Uterus (tissue), 4 donors: Measurements from ENCODE around the gene ZBTB8A. TPM values are rescaled to one million over a fixed set of nuclear protein-coding genes. Genes with fewer than 3 reads are reported as not detected.

Experiments used
- DNase-seq, 2 donors: peaks; one replicate each; pipeline ENCODE4 v3.0.0-alpha.2; 2019 to 2020
- H3K27ac ChIP-seq, 2 donors: fragments of 200-600 bp; sonication (generic); 1 replicate in 1 of 2; 2 replicates in 1 of 2; pipeline ENCODE4 v1.5.1; 2016 to 2018
- H3K27me3 ChIP-seq, 2 donors: fragments of 200-600 bp; sonication (generic); one replicate each; pipeline ENCODE4 v1.5.1; 2018 to 2019; ENCODE audit warnings: control low read depth in 1 of 2
- H3K36me3 ChIP-seq, 2 donors: fragments of 200-600 bp; sonication (generic); one replicate each; pipeline ENCODE4 v1.5.1; 2019; ENCODE audit warnings: control low read depth in 1 of 2
- H3K4me1 ChIP-seq, 2 donors: fragments of 200-600 bp; sonication (generic); one replicate each; pipeline ENCODE4 v1.5.1; 2018 to 2019; ENCODE audit warnings: control low read depth in 1 of 2
- H3K4me3 ChIP-seq, 2 donors: fragments of 200-600 bp; sonication (generic); 1 replicate in 1 of 2; 2 replicates in 1 of 2; pipeline ENCODE4 v1.5.1; 2018 to 2019; ENCODE audit warnings: mild to moderate bottlenecking in 1 of 2
- H3K9me3 ChIP-seq, 2 donors: fragments of 200-600 bp; sonication (generic); one replicate each; pipeline ENCODE4 v1.5.1; 2019; ENCODE audit warnings: control low read depth in 1 of 2
- POLR2A ChIP-seq, 2 donors: fragments of 450-650 bp; IDR thresholded peaks; one replicate each; pipeline ENCODE4 v1.6.1; 2016; ENCODE audit warnings: antibody characterized with exemption in 2 of 2, mild to moderate bottlenecking in 1 of 2, moderate library complexity in 1 of 2
- intact Hi-C: fragments of 100-400 bp; cut with DNase I; formaldehyde crosslinking; loops from one replicate; pipeline ENCODE4 v1.15.1; 2023; ENCODE audit warnings: low total_unique reads
- total RNA-seq, 4 donors: library from RNA; depleted of rRNA in 3 of 4; stranded (reverse); fragments of >200 nt in 3 of 4; gene quantifications; one replicate each; pipeline versions ENCODE4 v1.1.0 to v1.2.4, GENCODE V29; 2014 to 2023
- TF ChIP-seq, protein P1 (sequence below), 4 experiments: fragments of 200-600 bp in 2 of 4; fragments of 450-650 bp in 2 of 4; sonication (generic) in 2 of 4; IDR thresholded peaks; one replicate each; pipeline ENCODE4 v1.5.1; 2016 to 2019; ENCODE audit warnings: antibody characterized with exemption in 4 of 4, mild to moderate bottlenecking in 2 of 4, moderate library complexity in 1 of 4
- donor health status: DM: yes; HTN: yes; CAD: no.

ZBTB8A gene
- total RNA-seq, 4 donors from 2014 or later = 4.1 to 42.2 (median 17.2) TPM

DNA sequence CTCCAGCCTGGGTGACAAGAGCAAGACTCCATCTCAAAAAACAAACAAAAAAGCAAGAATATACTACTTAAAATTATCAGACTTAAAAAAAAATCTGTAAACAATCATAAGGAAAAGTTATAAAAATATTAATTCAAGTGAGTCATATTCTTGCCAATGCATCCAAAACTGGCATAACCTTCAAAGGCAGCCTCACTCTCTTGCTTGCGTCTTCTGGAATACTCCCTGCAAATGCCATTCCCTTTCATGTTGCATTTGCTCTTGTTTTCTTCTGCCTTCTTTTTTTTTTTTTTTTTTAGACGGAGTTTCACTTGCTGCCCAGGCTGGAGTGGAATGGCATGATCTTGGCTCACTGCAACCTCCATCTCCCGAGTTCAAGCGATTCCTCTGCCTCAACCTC is 32.2 kb upstream of the ZBTB8A start:
- H3K9me3 ChIP-seq = no peaks in the 10 kb centered on the region
- no peak for TF ChIP-seq POLR2A (IDR thresholded peaks at IDR 0.05)
- TF ChIP-seq, protein P1, sequence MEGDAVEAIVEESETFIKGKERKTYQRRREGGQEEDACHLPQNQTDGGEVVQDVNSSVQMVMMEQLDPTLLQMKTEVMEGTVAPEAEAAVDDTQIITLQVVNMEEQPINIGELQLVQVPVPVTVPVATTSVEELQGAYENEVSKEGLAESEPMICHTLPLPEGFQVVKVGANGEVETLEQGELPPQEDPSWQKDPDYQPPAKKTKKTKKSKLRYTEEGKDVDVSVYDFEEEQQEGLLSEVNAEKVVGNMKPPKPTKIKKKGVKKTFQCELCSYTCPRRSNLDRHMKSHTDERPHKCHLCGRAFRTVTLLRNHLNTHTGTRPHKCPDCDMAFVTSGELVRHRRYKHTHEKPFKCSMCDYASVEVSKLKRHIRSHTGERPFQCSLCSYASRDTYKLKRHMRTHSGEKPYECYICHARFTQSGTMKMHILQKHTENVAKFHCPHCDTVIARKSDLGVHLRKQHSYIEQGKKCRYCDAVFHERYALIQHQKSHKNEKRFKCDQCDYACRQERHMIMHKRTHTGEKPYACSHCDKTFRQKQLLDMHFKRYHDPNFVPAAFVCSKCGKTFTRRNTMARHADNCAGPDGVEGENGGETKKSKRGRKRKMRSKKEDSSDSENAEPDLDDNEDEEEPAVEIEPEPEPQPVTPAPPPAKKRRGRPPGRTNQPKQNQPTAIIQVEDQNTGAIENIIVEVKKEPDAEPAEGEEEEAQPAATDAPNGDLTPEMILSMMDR (IDR thresholded peaks at IDR 0.05) = no peak
- no peaks in the 10 kb centered on the region for H3K36me3 ChIP-seq
- H3K27ac ChIP-seq = no peak overlapping the region
- H3K4me1 ChIP-seq = no peaks in the 10 kb centered on the region
- H3K27me3 ChIP-seq = no peaks in the 10 kb centered on the region
- no peak for DNase-seq
- intact Hi-C loops = no loop called here
- H3K4me3 ChIP-seq = no peak overlapping the region

DNA sequence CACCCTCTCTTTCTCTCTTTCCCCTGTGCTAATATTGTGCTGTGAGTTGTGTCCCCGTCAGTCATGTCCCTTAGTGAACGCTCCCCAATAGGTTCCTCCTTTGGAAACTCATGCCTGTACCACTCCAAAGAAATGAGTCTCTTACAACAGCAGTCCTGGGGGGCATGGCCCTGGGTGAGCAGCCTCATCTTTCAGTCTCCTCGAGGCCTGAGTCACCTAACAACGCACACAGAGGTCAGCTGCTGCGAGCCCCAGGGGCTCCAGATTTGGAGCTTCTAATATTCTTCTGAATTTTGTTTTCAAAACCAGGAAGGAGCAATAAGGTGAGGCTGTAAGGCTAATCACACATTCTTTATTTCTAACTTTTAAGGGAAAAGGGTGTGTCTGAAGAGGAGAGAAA is 30.5 kb upstream of the ZBTB8A start:
- Histone ChIP-seq H3K27ac (no peak overlapping the region), H3K36me3 (no peaks in the 10 kb centered on the region), H3K4me1 (no peaks in the 10 kb centered on the region), H3K4me3 (no peak overlapping the region), H3K27me3 (no peaks in the 10 kb centered on the region), H3K9me3 (no peaks in the 10 kb centered on the region)
- no peak for DNase-seq
- no peak for TF ChIP-seq POLR2A (IDR thresholded peaks at IDR 0.05)
- TF ChIP-seq, protein P1 (IDR thresholded peaks at IDR 0.05) = no peak
- intact Hi-C loops = no loop called here

DNA sequence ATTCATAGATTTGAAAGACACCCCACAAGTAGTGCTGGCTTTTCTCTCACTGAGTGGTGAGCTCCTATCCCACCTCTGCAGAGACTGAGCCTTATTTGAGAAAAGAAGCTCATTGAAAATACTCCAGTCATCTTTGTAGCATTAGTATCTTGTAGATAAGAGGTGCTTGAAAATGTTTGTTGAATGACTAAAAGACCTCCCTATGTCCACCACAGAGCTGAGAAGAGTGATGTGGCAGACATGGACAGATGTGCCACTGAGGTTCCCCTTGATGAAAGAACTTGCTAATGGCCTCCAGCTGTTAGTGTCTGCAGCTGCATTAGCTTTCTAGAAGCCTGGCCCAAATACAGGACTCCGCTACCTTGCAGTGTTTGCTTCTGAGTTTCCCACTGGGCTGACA is 29.3 kb upstream of the ZBTB8A start:
- Histone ChIP-seq H3K9me3 (no peaks in the 10 kb centered on the region), H3K4me1 (no peaks in the 10 kb centered on the region), H3K4me3 (no peak overlapping the region), H3K36me3 (no peaks in the 10 kb centered on the region), H3K27ac (no peak overlapping the region), H3K27me3 (no peaks in the 10 kb centered on the region)
- no peak for DNase-seq
- no peak for TF ChIP-seq POLR2A (IDR thresholded peaks at IDR 0.05)
- TF ChIP-seq, protein P1 (IDR thresholded peaks at IDR 0.05) = no peak
- intact Hi-C loops = no loop called here

DNA sequence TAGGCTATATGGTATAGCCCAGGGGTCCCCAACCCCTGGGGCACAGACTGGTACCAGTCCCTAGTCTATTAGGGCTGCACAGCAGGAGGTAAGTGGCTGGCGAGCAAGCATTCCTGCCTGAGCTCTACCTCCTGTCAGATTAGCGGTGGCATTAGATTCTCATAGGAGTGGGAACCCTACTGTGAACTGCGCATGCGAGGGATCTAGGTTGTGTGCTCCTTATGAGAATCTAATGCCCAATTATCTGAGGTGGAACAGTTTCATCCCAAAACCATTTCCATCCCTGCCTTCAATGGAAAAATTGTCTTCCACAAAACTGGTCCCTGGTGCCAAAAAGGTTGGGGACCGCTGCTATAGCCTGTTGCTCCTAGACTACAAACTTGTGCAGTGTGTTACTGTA is 22.8 kb upstream of the ZBTB8A start:
- no peaks in the 10 kb centered on the region for H3K36me3 ChIP-seq
- no peak for DNase-seq

DNA sequence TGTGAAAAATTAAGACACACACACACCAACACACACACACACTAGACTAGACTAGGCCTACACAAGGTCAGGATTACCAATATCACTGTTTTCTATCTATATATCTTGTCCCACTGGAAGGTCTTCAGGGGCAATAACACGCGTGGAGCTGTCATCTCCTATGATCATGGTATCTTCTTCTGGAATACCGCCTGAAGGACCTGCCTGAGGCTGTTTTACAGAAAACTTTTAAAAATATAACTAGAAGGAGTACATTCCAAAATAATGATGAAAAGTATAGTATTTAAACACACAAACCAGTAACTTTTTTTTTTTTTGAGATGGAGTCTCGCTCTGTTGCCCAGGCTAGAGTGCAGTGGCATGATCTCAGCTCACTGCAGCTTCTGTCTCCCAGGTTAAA is 20.3 kb upstream of the ZBTB8A start:
- no peaks in the 10 kb centered on the region for H3K27me3 ChIP-seq
- no peaks in the 10 kb centered on the region for H3K4me1 ChIP-seq
- H3K4me3 ChIP-seq = no peak overlapping the region
- no peaks in the 10 kb centered on the region for H3K9me3 ChIP-seq
- DNase-seq = no peak
- no peaks in the 10 kb centered on the region for H3K36me3 ChIP-seq
- intact Hi-C loops = no loop called here
- TF ChIP-seq, protein P1 (IDR thresholded peaks at IDR 0.05) = no peak
- TF ChIP-seq POLR2A (IDR thresholded peaks at IDR 0.05) = no peak
- H3K27ac ChIP-seq = no peak overlapping the region

More for the DNA sequence above, 22.8 kb upstream of the ZBTB8A start:
- Histone ChIP-seq H3K27ac (no peak overlapping the region), H3K4me1 (no peaks in the 10 kb centered on the region), H3K27me3 (no peaks in the 10 kb centered on the region), H3K4me3 (no peak overlapping the region), H3K9me3 (no peaks in the 10 kb centered on the region)
- intact Hi-C loops = no loop called here
- TF ChIP-seq POLR2A (IDR thresholded peaks at IDR 0.05) = no peak
- TF ChIP-seq, protein P1 (IDR thresholded peaks at IDR 0.05) = no peak
